H1 (cell line): ENCODE results near the gene SHROOM3. TPM values are rescaled to one million over a fixed set of nuclear protein-coding genes. Genes with fewer than 3 reads are reported as not detected.

Experiments used
- CTCF ChIA-PET: fragments of 300-600 bp; sonication (Branson Sonifier 250); formaldehyde crosslinking; loops from one replicate; lab custom pipeline; 2021; ENCODE audit not compliant: partially characterized antibody; lab: Charles Lee
- POLR2A ChIA-PET: fragments of 300-600 bp; sonication (Branson Sonifier 250); formaldehyde crosslinking; loops from one replicate; lab custom pipeline; 2021; ENCODE audit warnings: inconsistent platforms; ENCODE audit not compliant: partially characterized antibody; lab: Charles Lee
- DNase-seq, 2 experiments: peaks; one replicate each; pipeline versions ENCODE4 v3.0.0 to v3.0.0-alpha.2; 2010 to 2022; ENCODE audit warnings: low spot score in 2 of 2, low read depth in 1 of 2, mixed read lengths in 1 of 2
- FAIRE-seq: peaks from 2 replicates; lab custom pipeline; 2011; peaks lifted over from hg19 to GRCh38; lab: Jason Lieb, UNC
- H2AFZ ChIP-seq: 2 replicates; pipeline ENCODE4 v1.8.1; 2012; ENCODE audit warnings: low read length, inconsistent platforms
- H2AK5ac ChIP-seq: 2 replicates; pipeline ENCODE4 v1.6.1; 2013; ENCODE audit warnings: low read depth, low read length
- H2BK120ac ChIP-seq: replicated peaks from 2 replicates; pipeline ENCODE3; 2013; ENCODE audit warnings: low read depth, low read length, inconsistent platforms
- H2BK12ac ChIP-seq: 2 replicates; pipeline ENCODE4 v1.6.1; 2013; ENCODE audit warnings: low read depth, low read length
- H2BK15ac ChIP-seq: 2 replicates; pipeline ENCODE4 v1.6.1; 2013; ENCODE audit warnings: low read length
- H2BK20ac ChIP-seq: 2 replicates; pipeline ENCODE4 v1.6.1; 2013; ENCODE audit warnings: low read length
- H2BK5ac ChIP-seq: 2 replicates; pipeline ENCODE4 v1.6.1; 2013; ENCODE audit warnings: low read depth, low read length
- H3K14ac ChIP-seq: 2 replicates; pipeline ENCODE4 v1.6.1; 2013; ENCODE audit warnings: inconsistent platforms; ENCODE audit not compliant: insufficient read length
- H3K18ac ChIP-seq: 2 replicates; pipeline ENCODE4 v1.6.1; 2013; ENCODE audit warnings: low read length; ENCODE audit errors: extremely low read depth
- H3K23ac ChIP-seq: 2 replicates; pipeline ENCODE4 v1.6.1; 2013; ENCODE audit warnings: inconsistent platforms; ENCODE audit not compliant: insufficient read length
- H3K23me2 ChIP-seq: 2 replicates; pipeline ENCODE4 v1.6.1; 2013; ENCODE audit warnings: low read depth, low read length
- H3K27ac ChIP-seq: 2 replicates; pipeline ENCODE4 v1.6.1; 2011; ENCODE audit warnings: low read depth, low read length, inconsistent platforms
- H3K27me3 ChIP-seq, 4 experiments: replicated peaks in 1 of 4; 1 replicate in 1 of 4; 2 replicates in 3 of 4; pipeline versions ENCODE4 v1.6.1 to v1.8.1; 2011 to 2013; ENCODE audit warnings: low read length in 3 of 4, mild to moderate bottlenecking in 3 of 4, inconsistent platforms in 2 of 4, mixed read lengths in 2 of 4, moderate library complexity in 1 of 4; ENCODE audit not compliant: control insufficient read depth in 3 of 4, insufficient read depth in 3 of 4; ENCODE audit errors: extremely low read depth in 1 of 4
- H3K36me3 ChIP-seq, 4 experiments: 2 replicates each; pipeline versions ENCODE4 v1.6.1 to v1.8.1; 2011 to 2013; ENCODE audit warnings: mild to moderate bottlenecking in 4 of 4, low read length in 3 of 4, moderate library complexity in 2 of 4, control low read depth in 1 of 4, inconsistent platforms in 1 of 4; ENCODE audit not compliant: insufficient read depth in 4 of 4, control insufficient read depth in 2 of 4
- H3K4ac ChIP-seq: replicated peaks from 2 replicates; pipeline ENCODE3; 2013; ENCODE audit warnings: low read length, low read depth, mixed read lengths, inconsistent platforms; ENCODE audit not compliant: insufficient read length
- H3K4me1 ChIP-seq, 4 experiments: replicated peaks in 1 of 4; 1 replicate in 1 of 4; 2 replicates in 3 of 4; pipeline versions ENCODE4 v1.6.1 to v1.8.1; 2011 to 2013; ENCODE audit warnings: low read length in 3 of 4, inconsistent platforms in 2 of 4, mixed read lengths in 1 of 4; ENCODE audit not compliant: insufficient read depth in 4 of 4, control insufficient read depth in 3 of 4
- H3K4me2 ChIP-seq, 2 experiments: 2 replicates each; pipeline versions ENCODE4 v1.6.1 to v1.8.1; 2011 to 2013; ENCODE audit warnings: low read depth in 2 of 2, low read length in 2 of 2, control low read depth in 1 of 2, inconsistent platforms in 1 of 2, mild to moderate bottlenecking in 1 of 2; ENCODE audit not compliant: insufficient read depth in 1 of 2
- H3K4me3 ChIP-seq, 4 experiments: fragments of 200-600, 300-600 bp in 1 of 4; sonication (generic), shearing (Covaris generic), sonication (Bioruptor Twin) in 1 of 4; 2 replicates each; pipeline versions ENCODE4 v1.5.1 to v1.8.1; 2011 to 2016; ENCODE audit warnings: low read length in 4 of 4, low read depth in 3 of 4, control low read depth in 2 of 4, inconsistent platforms in 2 of 4, mild to moderate bottlenecking in 2 of 4, mixed read lengths in 1 of 4, moderate library complexity in 1 of 4; ENCODE audit not compliant: insufficient read depth in 2 of 4; ENCODE audit errors: extremely low read depth in 1 of 4
- H3K56ac ChIP-seq: replicated peaks from 2 replicates; pipeline ENCODE3; 2013; ENCODE audit warnings: low read depth, mild to moderate bottlenecking, mixed read lengths, low read length, inconsistent platforms; ENCODE audit not compliant: insufficient read length
- H3K79me1 ChIP-seq: 2 replicates; pipeline ENCODE4 v1.6.1; 2013; ENCODE audit warnings: low read depth, low read length, control low read depth
- H3K79me2 ChIP-seq, 2 experiments: 2 replicates each; pipeline versions ENCODE4 v1.6.1 to v1.8.1; 2012 to 2013; ENCODE audit warnings: low read length in 2 of 2, mild to moderate bottlenecking in 2 of 2, inconsistent platforms in 1 of 2; ENCODE audit not compliant: insufficient read depth in 2 of 2, control insufficient read depth in 1 of 2
- H3K9ac ChIP-seq, 4 experiments: replicated peaks in 1 of 4; 1 replicate in 1 of 4; 2 replicates in 3 of 4; pipeline versions ENCODE4 v1.6.1 to v1.8.1; 2011 to 2013; ENCODE audit warnings: low read depth in 3 of 4, low read length in 3 of 4, control low read depth in 2 of 4, mild to moderate bottlenecking in 2 of 4, moderate library complexity in 2 of 4, inconsistent platforms in 1 of 4; ENCODE audit errors: extremely low read depth in 1 of 4
- H3K9me3 ChIP-seq, 2 experiments: 2 replicates each; pipeline versions ENCODE4 v1.6.1 to v1.8.1; 2012 to 2013; ENCODE audit warnings: mild to moderate bottlenecking in 2 of 2, moderate library complexity in 2 of 2, control low read depth in 1 of 2, inconsistent platforms in 1 of 2, low read depth in 1 of 2, low read length in 1 of 2, mixed read lengths in 1 of 2; ENCODE audit not compliant: insufficient read depth in 2 of 2
- H4K20me1 ChIP-seq, 2 experiments: replicated peaks in 1 of 2; 2 replicates each; pipeline versions ENCODE3 to v1.8.1; 2011 to 2013; ENCODE audit warnings: inconsistent platforms in 2 of 2, low read length in 2 of 2, mild to moderate bottlenecking in 1 of 2; ENCODE audit not compliant: insufficient read depth in 2 of 2, control insufficient read depth in 1 of 2
- H4K5ac ChIP-seq: 2 replicates; pipeline ENCODE4 v1.6.1; 2013; ENCODE audit warnings: low read length, low read depth, mixed read lengths, inconsistent platforms; ENCODE audit not compliant: insufficient read length
- H4K8ac ChIP-seq: 2 replicates; pipeline ENCODE4 v1.8.0; 2013; ENCODE audit warnings: mild to moderate bottlenecking, moderate library complexity, low read length, inconsistent platforms; ENCODE audit not compliant: insufficient read depth; ENCODE audit errors: extremely low read depth
- H4K91ac ChIP-seq: replicated peaks from 2 replicates; pipeline ENCODE3; 2013; ENCODE audit warnings: low read length, mixed read lengths, inconsistent platforms; ENCODE audit not compliant: insufficient read length
- ASH2L ChIP-seq: fragments of 200-600, 300-600 bp; sonication (generic); IDR thresholded peaks from one replicate; pipeline ENCODE4 v1.7.1; 2017; ENCODE audit warnings: low read length
- BACH1 ChIP-seq: IDR thresholded peaks from 2 replicates; pipeline ENCODE4 v1.6.1; 2012; ENCODE audit warnings: low read length, improper control_type of control experiment
- BCL11A ChIP-seq, 2 experiments: IDR thresholded peaks; one replicate each; pipeline ENCODE4 v1.6.1; 2011; ENCODE audit warnings: low read depth in 2 of 2, low read length in 2 of 2, mild to moderate bottlenecking in 2 of 2
- BRCA1 ChIP-seq: IDR thresholded peaks from 2 replicates; pipeline ENCODE4 v1.6.1; 2012; ENCODE audit warnings: low read depth, low read length, improper control_type of control experiment
- CEBPB ChIP-seq: IDR thresholded peaks from 2 replicates; pipeline ENCODE4 v1.6.1; 2012; ENCODE audit warnings: low read depth, low read length
- CHD2 ChIP-seq: IDR thresholded peaks from 2 replicates; pipeline ENCODE4 v1.6.1; 2012; ENCODE audit warnings: low read length, improper control_type of control experiment
- CTBP2 ChIP-seq: IDR thresholded peaks from 2 replicates; pipeline ENCODE4 v1.7.0; 2011; ENCODE audit warnings: borderline replicate concordance, mild to moderate bottlenecking, moderate library complexity, mixed read lengths, low read length; ENCODE audit not compliant: insufficient read depth, insufficient read length
- GTF2F1 ChIP-seq: IDR thresholded peaks from 2 replicates; pipeline ENCODE4 v1.6.1; 2012; ENCODE audit warnings: low read depth, low read length, improper control_type of control experiment, borderline replicate concordance
- NRF1 ChIP-seq: IDR thresholded peaks from 2 replicates; pipeline ENCODE4 v1.6.1; 2011; ENCODE audit warnings: mild to moderate bottlenecking, low read depth, low read length, improper control_type of control experiment
- POLR2AphosphoS5 ChIP-seq: IDR thresholded peaks from 2 replicates; pipeline ENCODE4 v1.6.1; 2011; ENCODE audit warnings: low read depth, low read length
- POU5F1 ChIP-seq: IDR thresholded peaks from 2 replicates; pipeline ENCODE4 v1.6.1; 2011; ENCODE audit warnings: low read depth, mild to moderate bottlenecking, low read length, moderate library complexity
- SIN3A ChIP-seq, 2 experiments: IDR thresholded peaks in 1 of 2; conservative IDR thresholded peaks in 1 of 2; 2 replicates each; pipeline ENCODE4 v1.6.1; 2011 to 2012; ENCODE audit warnings: low read length in 2 of 2, improper control_type of control experiment in 1 of 2, low read depth in 1 of 2, mild to moderate bottlenecking in 1 of 2
- SIRT6 ChIP-seq: IDR thresholded peaks from one replicate; pipeline ENCODE4 v1.7.1; 2012; ENCODE audit warnings: low read length, inconsistent platforms
- SP2 ChIP-seq: IDR thresholded peaks from 2 replicates; pipeline ENCODE4 v1.6.1; 2012; ENCODE audit warnings: mild to moderate bottlenecking, low read length, inconsistent platforms
- WGBS, 2 experiments: shearing (Covaris generic) in 1 of 2; methylation state at CpG; one replicate each; pipeline versions ENCODE4 v1.1.6 to v1.1.7; 2013 to 2015; ENCODE audit warnings: low lambda C conversion rate in 2 of 2, mixed read lengths in 2 of 2, inconsistent platforms in 1 of 2, low coverage in 1 of 2, missing lambda C conversion rate in 1 of 2; ENCODE audit not compliant: insufficient replicate concordance in 2 of 2, insufficient coverage in 1 of 2, insufficient read length in 1 of 2; ENCODE audit errors: extremely low coverage in 1 of 2, missing lambda C conversion rate in 1 of 2; 5-methylcytosine and 5-hydroxymethylcytosine counted together
- polyA plus RNA-seq, 7 experiments: library from polyadenylated mRNA; depleted of rRNA in 3 of 7; stranded (reverse) in 5 of 7; unstranded in 2 of 7; fragments of >200 nt in 5 of 7; fragments of 200-250 nt in 2 of 7; gene quantifications; 1 replicate in 5 of 7; 2 replicates in 1 of 7; 4 replicates in 1 of 7; pipeline versions ENCODE4 v1.2.1 to v1.2.3, GENCODE V29; 2011 to 2013; ENCODE audit warnings: missing spikeins in 2 of 7, mixed read lengths in 2 of 7
- total RNA-seq: library from RNA; stranded (reverse); fragmentation: NEBNext Ultra II Directional; extraction: Animal tissue kit (Norgen Biotek cat#: 25700); gene quantifications from 2 replicates; pipeline ENCODE4 v1.2.1, GENCODE V29; 2021

Gene SHROOM3
- total and polyA plus RNA-seq, 2 of the 8 experiments (the other 6 are each of a cell fraction or from before 2014, with no cell fraction given): 15.8 to 34.0 TPM

DNA sequence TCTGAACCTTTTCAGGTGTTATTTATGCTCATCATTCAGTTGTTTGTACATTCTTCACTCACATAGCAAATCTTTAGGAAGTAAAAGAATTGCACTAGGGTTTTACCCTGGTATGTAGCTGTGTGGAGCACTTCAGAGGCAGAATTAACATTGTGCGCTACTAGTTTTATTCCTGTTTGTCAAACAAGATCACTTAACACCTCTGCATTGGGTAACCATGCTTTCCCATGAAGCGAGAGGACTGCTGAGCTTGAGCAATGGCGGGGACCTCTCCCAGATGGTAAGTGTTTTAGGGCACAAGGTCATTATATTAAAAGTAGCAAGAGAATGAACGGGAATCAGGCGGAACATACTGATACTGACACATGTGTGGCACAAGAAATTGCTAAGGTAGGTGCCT lies 59.2 kb downstream of the SHROOM3 start:
- Histone ChIP-seq H3K4me3 (no peak overlapping the region), H4K20me1 (no peaks in the 10 kb centered on the region), H2BK12ac (no peak overlapping the region), H3K14ac (no peak overlapping the region), H3K27me3 (no peaks in the 10 kb centered on the region), H3K18ac (no peak overlapping the region), H4K8ac (no peak overlapping the region), H3K23me2 (no peaks in the 10 kb centered on the region), H3K4me2 (no peak overlapping the region), H3K9ac (no peak overlapping the region), H3K9me3 (no peaks in the 10 kb centered on the region), H3K23ac (no peak overlapping the region), H2BK15ac (no peak overlapping the region), H2BK5ac (no peak overlapping the region), H3K79me2 (no peaks in the 10 kb centered on the region), H3K4me1 (no peaks in the 10 kb centered on the region), H3K36me3 (no peaks in the 10 kb centered on the region), H3K4ac (no peak overlapping the region), H4K5ac (no peak overlapping the region), H2AFZ (no peak overlapping the region), H3K79me1 (no peaks in the 10 kb centered on the region), H2BK20ac (no peak overlapping the region), H4K91ac (no peak overlapping the region), H2AK5ac (no peak overlapping the region), H3K27ac (no peak overlapping the region), H2BK120ac (no peak overlapping the region), H3K56ac (no peak overlapping the region)
- FAIRE-seq: no peak
- DNase-seq: no peak
- ChIA-PET POLR2A (interaction anchor here (1.2 kb wide), 1 partner anchor 61 kb away, joined by 4 read pairs; no protein-coding TSS in a partner anchor), CTCF (interaction anchor here (0.8 to 2.7 kb wide), 5 partner anchors 9 to 263 kb away, joined by 3 to 20 read pairs (median 3); no protein-coding TSS in a partner anchor)
- TF ChIP-seq ASH2L (no peak), POU5F1 (no peak), GTF2F1 (no peak), BACH1 (no peak), CTBP2 (no peak), BCL11A (IDR thresholded peaks at IDR 0.05; ENCODE audit: low read depth in 2 of 2, low read length in 2 of 2) (no peak), NRF1 (no peak), SIN3A (conservative IDR thresholded peaks at IDR 0.05 in 1 of 2, IDR thresholded peaks at IDR 0.05 in 1 of 2; ENCODE audit: low read depth in 1 of 2, low read length in 2 of 2) (no peak), SIRT6 (no peak), SP2 (no peak), CHD2 (no peak), BRCA1 (no peak), CEBPB (no peak), POLR2AphosphoS5 (no peak)
- 93% methylated on average over 5 of the region's 5 CpGs; no CpG with 5 or more reads in 1 of the 2 experiments for WGBS, 2 experiments
